DOHH2 (cell line): ENCODE measurements around the gene CD8B.
"Not testable (repeated sequence)": the region's sequence is repeated elsewhere in the genome, so short reads cannot be mapped to it uniquely, and the experiment has no call there.

Experiments
- H3F3A ChIP-seq: fragments of 200-600 bp; sonication (generic), shearing (Covaris generic); 2 replicates; pipeline ENCODE4 v1.6.0; 2016; ENCODE audit warnings: antibody characterized with exemption, mild to moderate bottlenecking; ENCODE audit not compliant: control insufficient read depth, insufficient read depth
- H3K27ac ChIP-seq: fragments of 200-600 bp; sonication (generic); 2 replicates; pipeline ENCODE4 v1.5.1; 2014; ENCODE audit warnings: low read depth, mild to moderate bottlenecking, low read length, moderate library complexity
- H3K27me3 ChIP-seq: fragments of 200-600 bp; sonication (generic); 2 replicates; pipeline ENCODE4 v1.6.1; 2014; ENCODE audit warnings: mild to moderate bottlenecking, low read length, mixed read lengths; ENCODE audit not compliant: control insufficient read depth
- H3K36me3 ChIP-seq: fragments of 200-600 bp; sonication (generic); 2 replicates; pipeline ENCODE4 v1.6.1; 2014; ENCODE audit warnings: mild to moderate bottlenecking, low read length, moderate library complexity, mixed read lengths; ENCODE audit not compliant: control insufficient read depth
- H3K4me1 ChIP-seq: fragments of 200-600 bp; sonication (generic); 2 replicates; pipeline ENCODE4 v1.6.1; 2014; ENCODE audit warnings: mild to moderate bottlenecking, low read length, mixed read lengths; ENCODE audit not compliant: control insufficient read depth
- H3K4me2 ChIP-seq: fragments of 200-600 bp; sonication (generic); 2 replicates; pipeline ENCODE4 v1.6.0; 2014; ENCODE audit warnings: mild to moderate bottlenecking, low read length, moderate library complexity
- H3K4me3 ChIP-seq: fragments of 200-600 bp; sonication (generic); 2 replicates; pipeline ENCODE4 v1.5.1; 2014; ENCODE audit warnings: mild to moderate bottlenecking, low read length, mixed read lengths
- H3K79me2 ChIP-seq: fragments of 200-600 bp; sonication (generic); 2 replicates; pipeline ENCODE4 v1.6.1; 2014; ENCODE audit warnings: mild to moderate bottlenecking, low read length, mixed read lengths; ENCODE audit not compliant: control insufficient read depth
- H3K9me2 ChIP-seq: fragments of 200-600 bp; sonication (generic); replicated peaks from 2 replicates; pipeline ENCODE4 v1.6.1; 2014; ENCODE audit warnings: mild to moderate bottlenecking, low read length, mixed read lengths; ENCODE audit not compliant: control insufficient read depth
- H3K9me3 ChIP-seq: fragments of 200-600 bp; sonication (generic); 2 replicates; pipeline ENCODE4 v1.6.1; 2014; ENCODE audit warnings: antibody characterized with exemption, low read length, mixed read lengths; ENCODE audit not compliant: control insufficient read depth, insufficient read depth
- H4K20me1 ChIP-seq: fragments of 200-600 bp; sonication (generic); 2 replicates; pipeline ENCODE4 v1.6.0; 2014; ENCODE audit warnings: low read depth, mild to moderate bottlenecking, antibody characterized with exemption, low read length, moderate library complexity; ENCODE audit not compliant: control insufficient read depth, insufficient read depth

The CD8B gene

GRCh38 chr2:86842607-86843234 is 19.0 kb downstream of the CD8B start:
- not testable (repeated sequence) for H3K4me3 ChIP-seq

GRCh38 chr2:86841330-86841729 is 20.4 kb downstream of the CD8B start:
- H3K9me2 ChIP-seq, H3K27me3 ChIP-seq, H3K4me3 ChIP-seq, H3K27ac ChIP-seq, H3K4me2 ChIP-seq, H3K4me1 ChIP-seq, H3K36me3 ChIP-seq, H3F3A ChIP-seq, H3K9me3 ChIP-seq, H3K79me2 ChIP-seq, H4K20me1 ChIP-seq: not testable (repeated sequence)

More at GRCh38 chr2:86842607-86843234, 19.0 kb downstream of the CD8B start:
- not testable (repeated sequence) for H3K36me3 ChIP-seq, H4K20me1 ChIP-seq, H3F3A ChIP-seq, H3K79me2 ChIP-seq, H3K9me2 ChIP-seq, H3K9me3 ChIP-seq, H3K4me1 ChIP-seq, H3K4me2 ChIP-seq, H3K27me3 ChIP-seq, H3K27ac ChIP-seq

- not testable (repeated sequence) for H4K20me1 ChIP-seq, H3K79me2 ChIP-seq, H3F3A ChIP-seq, H3K9me3 ChIP-seq, H3K36me3 ChIP-seq, H3K4me2 ChIP-seq, H3K9me2 ChIP-seq, H3K4me3 ChIP-seq, H3K27me3 ChIP-seq, H3K4me1 ChIP-seq, H3K27ac ChIP-seq
Measured at GRCh38 chr2:86839871-86840548, 21.7 kb downstream of the CD8B start.

GRCh38 chr2:86839455-86839854 is 22.2 kb downstream of the CD8B start:
- not testable (repeated sequence) for H3K9me3 ChIP-seq, H3K4me1 ChIP-seq, H4K20me1 ChIP-seq, H3K79me2 ChIP-seq, H3K4me3 ChIP-seq, H3K36me3 ChIP-seq, H3F3A ChIP-seq, H3K9me2 ChIP-seq, H3K4me2 ChIP-seq, H3K27me3 ChIP-seq, H3K27ac ChIP-seq

GRCh38 chr2:86837714-86838113 is 24.0 kb downstream of the CD8B start:
- H4K20me1 ChIP-seq, H3K4me1 ChIP-seq, H3F3A ChIP-seq, H3K4me3 ChIP-seq, H3K36me3 ChIP-seq, H3K27me3 ChIP-seq, H3K9me3 ChIP-seq, H3K79me2 ChIP-seq, H3K4me2 ChIP-seq, H3K27ac ChIP-seq, H3K9me2 ChIP-seq: not testable (repeated sequence)

- not testable (repeated sequence) for H4K20me1 ChIP-seq, H3F3A ChIP-seq, H3K4me1 ChIP-seq, H3K79me2 ChIP-seq, H3K9me2 ChIP-seq, H3K27me3 ChIP-seq, H3K27ac ChIP-seq, H3K9me3 ChIP-seq, H3K36me3 ChIP-seq, H3K4me2 ChIP-seq, H3K4me3 ChIP-seq
Measured at GRCh38 chr2:86836915-86837695, 24.6 kb downstream of the CD8B start.

GRCh38 chr2:86835548-86835889 is 26.2 kb downstream of the CD8B start:
- not testable (repeated sequence) for H3F3A ChIP-seq, H3K36me3 ChIP-seq, H3K27ac ChIP-seq, H3K27me3 ChIP-seq, H3K79me2 ChIP-seq, H3K4me2 ChIP-seq, H3K4me1 ChIP-seq, H3K4me3 ChIP-seq, H3K9me3 ChIP-seq, H3K9me2 ChIP-seq, H4K20me1 ChIP-seq
